Liver (tissue), 9 donors: ENCODE measurements around the gene MTHFD2L. TPM values are rescaled to one million over a fixed set of nuclear protein-coding genes. Genes with fewer than 3 reads are reported as not detected.

Experiments used
- DNase-seq: peaks from one replicate; pipeline ENCODE4 v3.0.0-alpha.2; 2017; ENCODE audit warnings: low spot score
- H3K27ac ChIP-seq, 2 donors: one replicate each; pipeline ENCODE4 v1.7.0; 2013; ENCODE audit warnings: inconsistent platforms in 2 of 2, low read length in 2 of 2, control low read depth in 1 of 2, low read depth in 1 of 2, mild to moderate bottlenecking in 1 of 2
- H3K27me3 ChIP-seq, 4 donors: one replicate each; pipeline versions ENCODE4 v1.6.1 to v1.7.0; 2013; ENCODE audit warnings: low read length in 3 of 4, inconsistent platforms in 1 of 4, mild to moderate bottlenecking in 1 of 4, moderate library complexity in 1 of 4; ENCODE audit not compliant: control insufficient read depth in 4 of 4, insufficient read depth in 4 of 4
- H3K36me3 ChIP-seq, 4 donors: one replicate each; pipeline versions ENCODE4 v1.6.1 to v1.7.0; 2013; ENCODE audit warnings: low read length in 3 of 4, mild to moderate bottlenecking in 3 of 4, low read depth in 1 of 4, moderate library complexity in 1 of 4; ENCODE audit not compliant: control insufficient read depth in 4 of 4, insufficient read depth in 3 of 4
- H3K4me1 ChIP-seq, 4 donors: one replicate each; pipeline versions ENCODE4 v1.6.1 to v1.7.0; 2013; ENCODE audit warnings: low read length in 3 of 4, mild to moderate bottlenecking in 3 of 4, moderate library complexity in 1 of 4; ENCODE audit not compliant: control insufficient read depth in 4 of 4, insufficient read depth in 4 of 4
- H3K4me3 ChIP-seq, 3 donors: one replicate each; pipeline versions ENCODE4 v1.6.1 to v1.7.0; 2013; ENCODE audit warnings: low read length in 3 of 3, control low read depth in 1 of 3, low read depth in 1 of 3, mild to moderate bottlenecking in 1 of 3
- H3K9ac ChIP-seq, 2 donors: one replicate each; pipeline ENCODE4 v1.7.0; 2013; ENCODE audit warnings: low read length in 2 of 2, mild to moderate bottlenecking in 2 of 2, moderate library complexity in 2 of 2, control low read depth in 1 of 2, low read depth in 1 of 2
- H3K9me3 ChIP-seq, 4 donors: one replicate each; pipeline versions ENCODE4 v1.6.1 to v1.7.0; 2013; ENCODE audit warnings: low read length in 3 of 4; ENCODE audit not compliant: control insufficient read depth in 4 of 4
- CTCF ChIP-seq: fragments of 150-350 bp; IDR thresholded peaks from 2 replicates; pipeline ENCODE4 v1.5.1; 2017; ENCODE audit warnings: improper control_type of control experiment, low read depth, low read length; ENCODE audit not compliant: missing input control
- FOXA2 ChIP-seq: IDR thresholded peaks from 2 replicates; pipeline ENCODE4 v1.6.1; 2016; ENCODE audit warnings: antibody characterized with exemption
- GABPA ChIP-seq, 2 donors: IDR thresholded peaks in 1 of 2; conservative IDR thresholded peaks in 1 of 2; 2 replicates each; pipeline ENCODE4 v1.6.1; 2016; ENCODE audit warnings: antibody characterized with exemption in 2 of 2, mild to moderate bottlenecking in 1 of 2, moderate library complexity in 1 of 2
- HNF4G ChIP-seq: IDR thresholded peaks from 2 replicates; pipeline ENCODE4 v1.6.1; 2016; ENCODE audit warnings: antibody characterized with exemption
- JUND ChIP-seq, 2 donors: IDR thresholded peaks; 2 replicates each; pipeline ENCODE4 v1.6.1; 2016; ENCODE audit warnings: antibody characterized with exemption in 2 of 2
- RXRA ChIP-seq, 2 donors: IDR thresholded peaks; 2 replicates each; pipeline ENCODE4 v1.6.1; 2017 to 2018; ENCODE audit warnings: antibody characterized with exemption in 2 of 2, mild to moderate bottlenecking in 1 of 2
- YY1 ChIP-seq: IDR thresholded peaks from 2 replicates; pipeline ENCODE4 v1.6.1; 2016; ENCODE audit warnings: antibody characterized with exemption, mild to moderate bottlenecking
- ZBTB33 ChIP-seq: IDR thresholded peaks from 2 replicates; pipeline ENCODE4 v1.6.1; 2016; ENCODE audit warnings: antibody characterized with exemption
- WGBS: extraction: QIAGEN DNeasy Blood & Tissue Kit; methylation state at CpG from one replicate; pipeline ENCODE4 v1.1.7; 2013; 5-methylcytosine and 5-hydroxymethylcytosine counted together
- polyA plus RNA-seq, 2 donors: library from polyadenylated mRNA; stranded (reverse) in 1 of 2; unstranded in 1 of 2; fragments of 200-250 nt in 1 of 2; fragments of >200 nt in 1 of 2; fragmentation: Nextera tagmentation in 1 of 2; extraction: Ambion mirVana in 1 of 2; gene quantifications; one replicate each; pipeline versions ENCODE4 v1.2.1 to v1.2.3, GENCODE V29; 2013 to 2015
- total RNA-seq, 2 donors: library from RNA; depleted of rRNA; stranded (reverse); fragments of >200 nt; gene quantifications; one replicate each; pipeline ENCODE4 v1.2.3, GENCODE V29; 2014
- donor health status: healthy.
- donor health status: healthy.
- donor health status: healthy.
- donor health status: healthy.
- donor health status: healthy.

MTHFD2L gene
- total and polyA plus RNA-seq, 4 donors, result 7.4 to 51.5 (median 31.1) TPM

- H3K4me1 ChIP-seq, result no peaks in the 10 kb centered on the region
- H3K36me3 ChIP-seq, result no peaks in the 10 kb centered on the region
- TF ChIP-seq JUND (IDR thresholded peaks at IDR 0.05) (no peak), GABPA (IDR thresholded peaks at IDR 0.05 in 1 of 2, conservative IDR thresholded peaks at IDR 0.05 in 1 of 2) (no peak), CTCF (no peak), ZBTB33 (no peak), HNF4G (no peak), RXRA (IDR thresholded peaks at IDR 0.05) (no peak), FOXA2 (no peak), YY1 (no peak)
- H3K4me3 ChIP-seq, result no peak overlapping the region
- DNase-seq, result no peak
- WGBS, result 54% methylated on average over 1 of the region's 1 CpG
- H3K27me3 ChIP-seq, result no peaks in the 10 kb centered on the region
- no peak overlapping the region for H3K27ac ChIP-seq
- H3K9me3 ChIP-seq, result peaks cover 0 to 11% (median 5%) of the 10 kb centered on the region in 4 donors
- no peak overlapping the region for H3K9ac ChIP-seq
Observed at GRCh38 chr4:74344031-74344430, 186.1 kb downstream of the MTHFD2L start.

Other genes starting within 250 kb of the MTHFD2L start
- gene PF4, start 176.1 kb upstream of the MTHFD2L start, total RNA-seq, result 10 to 100 TPM in 1 of 2 donors, not detected in 1; 38.5 TPM
- gene PF4, start 176.1 kb upstream of the MTHFD2L start, polyA plus RNA-seq, result 1 to 10 TPM; 1.1 TPM
- 10 to 100 TPM in 1 of 2 donors, under 1 TPM in 1; 0.67 to 55.0 TPM for gene PPBP, start 169.9 kb upstream of the MTHFD2L start, total RNA-seq
- gene PPBP, start 169.9 kb upstream of the MTHFD2L start, polyA plus RNA-seq, result 1 to 10 TPM in 1 of 2 donors, under 1 TPM in 1; 0.67 to 2.1 TPM
- under 1 TPM; 0.14 to 0.33 TPM for gene CXCL5, start 159.4 kb upstream of the MTHFD2L start, total RNA-seq
- gene CXCL5, start 159.4 kb upstream of the MTHFD2L start, polyA plus RNA-seq, result under 1 TPM in 1 of 2 donors, not detected in 1; 0.03 TPM
- under 1 TPM; 0.51 to 0.75 TPM for gene CXCL3, start 119.4 kb upstream of the MTHFD2L start, total RNA-seq
- under 1 TPM; 0.07 to 0.96 TPM for gene CXCL3, start 119.4 kb upstream of the MTHFD2L start, polyA plus RNA-seq
- gene CXCL2, start 58.9 kb upstream of the MTHFD2L start, total RNA-seq, result 100 to 1,000 TPM in 1 of 2 donors, 1 to 10 TPM in 1; 3.7 to 110 TPM
- 100 to 1,000 TPM in 1 of 2 donors, 10 to 100 TPM in 1; 45.3 to 680 TPM for gene CXCL2, start 58.9 kb upstream of the MTHFD2L start, polyA plus RNA-seq
- gene EPGN, start 150.4 kb downstream of the MTHFD2L start, total RNA-seq, result under 1 TPM; 0.09 to 0.75 TPM
- gene EPGN, start 150.4 kb downstream of the MTHFD2L start, polyA plus RNA-seq, result not detected
- under 1 TPM in 1 of 2 donors, not detected in 1; 0.51 TPM for gene EREG, start 207.0 kb downstream of the MTHFD2L start, total RNA-seq
- gene EREG, start 207.0 kb downstream of the MTHFD2L start, polyA plus RNA-seq, result not detected